ENCODE data around the gene RMND5B.
"Not testable (repeated sequence)": the region's sequence is repeated elsewhere in the genome, so short reads cannot be mapped to it uniquely, and the experiment has no call there.

Gene RMND5B

GRCh38 chr5:178196986-178197385, 66.2 kb downstream of the RMND5B start:
- DNase-seq, result no peak
- Histone ChIP-seq H3K9me3 (no peaks in the 10 kb centered on the region), H3K36me3 (no peaks in the 10 kb centered on the region), H3K4me3 (no peak overlapping the region), H3K27me3 (peaks cover 0 to 21% of the 10 kb centered on the region in 2 donors), H3K27ac (no peak overlapping the region), H3K4me1 (no peaks in the 10 kb centered on the region)
- peak in 1 of 2 experiments; percentile 8 for TF ChIP-seq CTCF (IDR thresholded peaks at IDR 0.05)
- intact Hi-C loops (cut with DNase I; ENCODE audit: low total_unique reads), result no loop called here

- H3K4me1 ChIP-seq; H3K4me3 ChIP-seq; H3K36me3 ChIP-seq; H3K27ac ChIP-seq; H3K9me3 ChIP-seq; intact Hi-C loops (cut with DNase I; ENCODE audit: low total_unique reads): not testable (repeated sequence)
- DNase-seq, result peak in 1 of 2 donors; percentile 25
- peaks cover 0 to 19% of the 10 kb centered on the region in 2 donors for H3K27me3 ChIP-seq
Measured at GRCh38 chr5:178198151-178198550, 67.3 kb downstream of the RMND5B start.

- Histone ChIP-seq H3K27ac (no peak overlapping the region), H3K36me3 (no peaks in the 10 kb centered on the region), H3K27me3 (peaks cover 0 to 14% of the 10 kb centered on the region in 2 donors), H3K4me3 (no peak overlapping the region), H3K4me1 (peaks cover 0 to 2% (median under 1%) of the 10 kb centered on the region in 4 donors), H3K9me3 (no peaks in the 10 kb centered on the region)
- DNase-seq, result peak in 1 of 2 donors; percentile 45
- no peak for TF ChIP-seq CTCF (IDR thresholded peaks at IDR 0.05)
- intact Hi-C loops (cut with DNase I; ENCODE audit: low total_unique reads), result no loop called here
Measured at GRCh38 chr5:178198706-178199105, 67.9 kb downstream of the RMND5B start.

GRCh38 chr5:178199581-178200434, 69.0 kb downstream of the RMND5B start:
- intact Hi-C loops (cut with DNase I; ENCODE audit: low total_unique reads), result no loop called here
- no peak for DNase-seq

More at GRCh38 chr5:178199581-178200434, 69.0 kb downstream of the RMND5B start:
- Histone ChIP-seq H3K4me3 (no peak overlapping the region), H3K9me3 (no peaks in the 10 kb centered on the region), H3K4me1 (peaks cover 0 to 5% (median 2%) of the 10 kb centered on the region in 4 donors), H3K36me3 (peaks cover 0 to 4% (median 0%) of the 10 kb centered on the region in 3 donors), H3K27me3 (peaks cover 0 to 3% of the 10 kb centered on the region in 2 donors), H3K27ac (no peak overlapping the region)
- no peak for TF ChIP-seq CTCF (IDR thresholded peaks at IDR 0.05)
